ENCODE measurements around the gene TNFAIP1. TPM values are rescaled to one million over a fixed set of nuclear protein-coding genes. Genes with fewer than 3 reads are reported as not detected.

Gene TNFAIP1
- total and polyA plus RNA-seq, 5 donors from 2014 or later: 6.5 to 15.7 (median 9.7) TPM

Other genes starting within 250 kb of the TNFAIP1 start
- gene TMEM97, start 16.6 kb upstream of the TNFAIP1 start, total RNA-seq: 4.1 TPM
- gene TMEM97, start 16.6 kb upstream of the TNFAIP1 start, polyA plus RNA-seq: 1 to 10 TPM; 6.6 to 9.5 (median 7.5) TPM
- gene IFT20, start 289 bp upstream of the TNFAIP1 start, total RNA-seq: 44.1 TPM
- 10 to 100 TPM; 36.9 to 55.5 (median 44.4) TPM for gene IFT20, start 289 bp upstream of the TNFAIP1 start, polyA plus RNA-seq
- gene POLDIP2, start 21.8 kb downstream of the TNFAIP1 start, total RNA-seq: 29.4 TPM
- 10 to 100 TPM; 70.2 to 88.5 (median 74.7) TPM for gene POLDIP2, start 21.8 kb downstream of the TNFAIP1 start, polyA plus RNA-seq
- gene SEBOX, start 29.4 kb downstream of the TNFAIP1 start, total RNA-seq: not detected
- not detected for gene SEBOX, start 29.4 kb downstream of the TNFAIP1 start, polyA plus RNA-seq
- not detected for gene VTN, start 34.5 kb downstream of the TNFAIP1 start, total RNA-seq
- gene VTN, start 34.5 kb downstream of the TNFAIP1 start, polyA plus RNA-seq: under 1 TPM in 3 of 4 donors, not detected in 1; 0.10 to 0.18 (median 0.17) TPM
- 21.7 TPM for gene SARM1, start 35.9 kb downstream of the TNFAIP1 start, total RNA-seq
- 1 to 10 TPM; 7.2 to 8.5 (median 7.9) TPM for gene SARM1, start 35.9 kb downstream of the TNFAIP1 start, polyA plus RNA-seq
- gene SLC46A1, start 70.5 kb downstream of the TNFAIP1 start, total RNA-seq: 0.89 TPM
- 1 to 10 TPM in 2 of 4 donors, under 1 TPM in 1, not detected in 1; 0.49 to 2.8 (median 1.9) TPM for gene SLC46A1, start 70.5 kb downstream of the TNFAIP1 start, polyA plus RNA-seq
- gene SLC13A2, start 137.9 kb downstream of the TNFAIP1 start, total RNA-seq: not detected
- gene SLC13A2, start 137.9 kb downstream of the TNFAIP1 start, polyA plus RNA-seq: not detected
- gene FOXN1, start 170.6 kb downstream of the TNFAIP1 start, total RNA-seq: not detected
- not detected for gene FOXN1, start 170.6 kb downstream of the TNFAIP1 start, polyA plus RNA-seq
- 66.9 TPM for gene UNC119, start 216.9 kb downstream of the TNFAIP1 start, total RNA-seq
- gene UNC119, start 216.9 kb downstream of the TNFAIP1 start, polyA plus RNA-seq: 10 to 100 TPM; 29.5 to 35.0 (median 31.2) TPM
- 59.7 TPM for gene PIGS, start 235.8 kb downstream of the TNFAIP1 start, total RNA-seq
- gene PIGS, start 235.8 kb downstream of the TNFAIP1 start, polyA plus RNA-seq: 10 to 100 TPM; 53.3 to 82.6 (median 67.1) TPM
- gene ALDOC, start 241.1 kb downstream of the TNFAIP1 start, total RNA-seq: 33.0 TPM
- gene ALDOC, start 241.1 kb downstream of the TNFAIP1 start, polyA plus RNA-seq: 100 to 1,000 TPM in 1 of 4 donors, 10 to 100 TPM in 3; 68.2 to 109 (median 92.4) TPM